HEK293 (cell line): ENCODE data around the gene ALOX5.

Source experiments
- BCL11B ChIP-seq: fragments of 450-650 bp; formaldehyde crosslinking; IDR thresholded peaks from 2 replicates; pipeline ENCODE4 v1.5.1; 2016; ENCODE audit warnings: low read depth, missing biosample characterization, missing genetic modification characterization
- GLIS2 ChIP-seq: fragments of 450-650 bp; formaldehyde crosslinking; IDR thresholded peaks from 2 replicates; pipeline ENCODE4 v1.5.1; 2016; ENCODE audit warnings: missing biosample characterization, missing genetic modification characterization
- HIC1 ChIP-seq: fragments of 450-650 bp; formaldehyde crosslinking; IDR thresholded peaks from 2 replicates; pipeline ENCODE4 v1.5.1; 2016; ENCODE audit warnings: missing biosample characterization, missing genetic modification characterization
- IKZF3 ChIP-seq: fragments of 450-650 bp; IDR thresholded peaks from 2 replicates; pipeline ENCODE4 v1.5.0; 2018; ENCODE audit warnings: missing biosample characterization, mild to moderate bottlenecking, missing genetic modification characterization, moderate library complexity
- KLF7 ChIP-seq: fragments of 450-650 bp; formaldehyde crosslinking; IDR thresholded peaks from 2 replicates; pipeline ENCODE4 v1.5.1; 2016; ENCODE audit warnings: missing biosample characterization, missing genetic modification characterization, borderline replicate concordance
- KLF9 ChIP-seq: fragments of 450-650 bp; formaldehyde crosslinking; IDR thresholded peaks from 2 replicates; pipeline ENCODE4 v1.5.1; 2016; ENCODE audit warnings: missing biosample characterization, missing genetic modification characterization, low read depth
- PRDM2 ChIP-seq: fragments of 450-650 bp; formaldehyde crosslinking; IDR thresholded peaks from 2 replicates; pipeline ENCODE4 v1.5.1; 2016; ENCODE audit warnings: missing biosample characterization, missing genetic modification characterization, borderline replicate concordance
- SP2 ChIP-seq: fragments of 450-650 bp; formaldehyde crosslinking; IDR thresholded peaks from 2 replicates; pipeline ENCODE4 v1.5.1; 2016; ENCODE audit warnings: missing biosample characterization, missing genetic modification characterization
- TCF7L2 ChIP-seq: IDR thresholded peaks from 2 replicates; pipeline ENCODE4 v1.6.1; 2011; ENCODE audit warnings: low read depth, mild to moderate bottlenecking, inconsistent platforms, low read length, moderate library complexity, borderline replicate concordance
- ZBTB17 ChIP-seq: fragments of 450-650 bp; formaldehyde crosslinking; IDR thresholded peaks from 2 replicates; pipeline ENCODE4 v1.5.1; 2016; ENCODE audit warnings: missing biosample characterization, missing genetic modification characterization
- ZBTB44 ChIP-seq: fragments of 450-650 bp; IDR thresholded peaks from 2 replicates; pipeline ENCODE4 v1.5.1; 2018; ENCODE audit warnings: missing biosample characterization, mild to moderate bottlenecking, missing genetic modification characterization
- ZBTB48 ChIP-seq: fragments of 450-650 bp; formaldehyde crosslinking; IDR thresholded peaks from 2 replicates; pipeline ENCODE4 v1.5.1; 2016; ENCODE audit warnings: missing biosample characterization, missing genetic modification characterization
- ZBTB7A ChIP-seq: fragments of 450-650 bp; formaldehyde crosslinking; IDR thresholded peaks from 2 replicates; pipeline ENCODE4 v1.5.1; 2016; ENCODE audit warnings: low read depth, missing biosample characterization, missing genetic modification characterization
- ZNF140 ChIP-seq: fragments of 450-650 bp; formaldehyde crosslinking; IDR thresholded peaks from 2 replicates; pipeline ENCODE4 v1.5.1; 2016; ENCODE audit warnings: missing biosample characterization, missing genetic modification characterization
- ZNF433 ChIP-seq: fragments of 450-650 bp; formaldehyde crosslinking; IDR thresholded peaks from 2 replicates; pipeline ENCODE4 v1.5.1; 2016; ENCODE audit warnings: missing biosample characterization, missing genetic modification characterization, low read depth
- ZNF529 ChIP-seq: fragments of 450-650 bp; formaldehyde crosslinking; IDR thresholded peaks from 2 replicates; pipeline ENCODE4 v1.5.1; 2017; ENCODE audit warnings: missing genetic modification characterization, missing biosample characterization; ENCODE audit not compliant: insufficient replicate concordance
- ZNF530 ChIP-seq: fragments of 450-650 bp; formaldehyde crosslinking; IDR thresholded peaks from 2 replicates; pipeline ENCODE4 v1.5.1; 2016; ENCODE audit warnings: low read depth, missing biosample characterization, missing genetic modification characterization
- ZNF626 ChIP-seq: fragments of 450-650 bp; sonication (Bioruptor Pico); formaldehyde crosslinking; IDR thresholded peaks from 2 replicates; pipeline ENCODE4 v1.5.1; 2018; ENCODE audit warnings: missing biosample characterization, missing genetic modification characterization, inconsistent platforms
- ZNF629 ChIP-seq: fragments of 450-650 bp; formaldehyde crosslinking; IDR thresholded peaks from 2 replicates; pipeline ENCODE4 v1.5.1; 2017; ENCODE audit warnings: missing biosample characterization, missing genetic modification characterization
- ZNF677 ChIP-seq: fragments of 450-650 bp; IDR thresholded peaks from 2 replicates; pipeline ENCODE4 v1.5.0; 2018; ENCODE audit warnings: missing biosample characterization, mild to moderate bottlenecking, missing genetic modification characterization, moderate library complexity
- ZNF707 ChIP-seq: fragments of 450-650 bp; formaldehyde crosslinking; IDR thresholded peaks from 2 replicates; pipeline ENCODE4 v1.5.1; 2016; ENCODE audit warnings: missing biosample characterization, missing genetic modification characterization
- ZNF785 ChIP-seq: fragments of 450-650 bp; formaldehyde crosslinking; IDR thresholded peaks from 2 replicates; pipeline ENCODE4 v1.5.1; 2016; ENCODE audit warnings: missing biosample characterization, missing genetic modification characterization
- ZNF843 ChIP-seq: fragments of 450-650 bp; formaldehyde crosslinking; IDR thresholded peaks from 2 replicates; pipeline ENCODE4 v1.5.1; 2016; ENCODE audit warnings: missing biosample characterization, missing genetic modification characterization
- ZSCAN23 ChIP-seq: fragments of 450-650 bp; formaldehyde crosslinking; IDR thresholded peaks from 2 replicates; pipeline ENCODE4 v1.5.1; 2016; ENCODE audit warnings: missing biosample characterization, missing genetic modification characterization
- ZSCAN4 ChIP-seq: fragments of 450-650 bp; formaldehyde crosslinking; IDR thresholded peaks from 2 replicates; pipeline ENCODE4 v1.5.1; 2017; ENCODE audit warnings: missing biosample characterization, missing genetic modification characterization
- TF ChIP-seq, protein P1 (sequence below): fragments of 450-650 bp; formaldehyde crosslinking; IDR thresholded peaks from 2 replicates; pipeline ENCODE4 v1.5.1; 2017; ENCODE audit warnings: missing biosample characterization, missing genetic modification characterization
- TF ChIP-seq, protein P2 (sequence below): fragments of 450-650 bp; formaldehyde crosslinking; optimal IDR thresholded peaks from 2 replicates; pipeline ENCODE3; 2016; ENCODE audit warnings: missing biosample characterization, mild to moderate bottlenecking, missing genetic modification characterization

The ALOX5 gene

GRCh38 chr10:45373003-45373575 lies 927 bp upstream of the ALOX5 start (continued):
- TF ChIP-seq, protein P1, sequence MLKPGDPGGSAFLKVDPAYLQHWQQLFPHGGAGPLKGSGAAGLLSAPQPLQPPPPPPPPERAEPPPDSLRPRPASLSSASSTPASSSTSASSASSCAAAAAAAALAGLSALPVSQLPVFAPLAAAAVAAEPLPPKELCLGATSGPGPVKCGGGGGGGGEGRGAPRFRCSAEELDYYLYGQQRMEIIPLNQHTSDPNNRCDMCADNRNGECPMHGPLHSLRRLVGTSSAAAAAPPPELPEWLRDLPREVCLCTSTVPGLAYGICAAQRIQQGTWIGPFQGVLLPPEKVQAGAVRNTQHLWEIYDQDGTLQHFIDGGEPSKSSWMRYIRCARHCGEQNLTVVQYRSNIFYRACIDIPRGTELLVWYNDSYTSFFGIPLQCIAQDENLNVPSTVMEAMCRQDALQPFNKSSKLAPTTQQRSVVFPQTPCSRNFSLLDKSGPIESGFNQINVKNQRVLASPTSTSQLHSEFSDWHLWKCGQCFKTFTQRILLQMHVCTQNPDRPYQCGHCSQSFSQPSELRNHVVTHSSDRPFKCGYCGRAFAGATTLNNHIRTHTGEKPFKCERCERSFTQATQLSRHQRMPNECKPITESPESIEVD: no peak
- TF ChIP-seq ZNF530 (tag by site-specific recombination) (no peak), ZBTB7A (no peak), ZNF626 (tag by site-specific recombination) (no peak), IKZF3 (tag by site-specific recombination) (no peak), ZNF433 (tag by site-specific recombination) (no peak), TCF7L2 (no peak), KLF7 (tag by site-specific recombination) (0 out of 2 replicates have a peak, but pooled peaks have one; percentile 28), ZSCAN23 (tag by site-specific recombination) (no peak), ZNF140 (tag by site-specific recombination) (no peak), ZNF629 (tag by site-specific recombination) (no peak), GLIS2 (tag by site-specific recombination) (peak; percentile 89), ZNF707 (tag by site-specific recombination) (no peak), ZBTB44 (tag by site-specific recombination) (no peak), KLF9 (tag by site-specific recombination) (peak; percentile 41; the same call in 1 of the 2 replicates), ZNF677 (tag by site-specific recombination) (no peak), BCL11B (no peak), HIC1 (tag by site-specific recombination) (0 out of 2 replicates have a peak, but pooled peaks have one; percentile 6), ZSCAN4 (no peak), PRDM2 (tag by site-specific recombination) (no peak), ZBTB17 (tag by site-specific recombination) (no peak), ZBTB48 (tag by site-specific recombination) (no peak), SP2 (tag by site-specific recombination) (peak; percentile 72), ZNF785 (tag by site-specific recombination) (no peak), ZNF843 (tag by site-specific recombination) (no peak), ZNF529 (tag by site-specific recombination) (no peak)
- TF ChIP-seq, protein P2, sequence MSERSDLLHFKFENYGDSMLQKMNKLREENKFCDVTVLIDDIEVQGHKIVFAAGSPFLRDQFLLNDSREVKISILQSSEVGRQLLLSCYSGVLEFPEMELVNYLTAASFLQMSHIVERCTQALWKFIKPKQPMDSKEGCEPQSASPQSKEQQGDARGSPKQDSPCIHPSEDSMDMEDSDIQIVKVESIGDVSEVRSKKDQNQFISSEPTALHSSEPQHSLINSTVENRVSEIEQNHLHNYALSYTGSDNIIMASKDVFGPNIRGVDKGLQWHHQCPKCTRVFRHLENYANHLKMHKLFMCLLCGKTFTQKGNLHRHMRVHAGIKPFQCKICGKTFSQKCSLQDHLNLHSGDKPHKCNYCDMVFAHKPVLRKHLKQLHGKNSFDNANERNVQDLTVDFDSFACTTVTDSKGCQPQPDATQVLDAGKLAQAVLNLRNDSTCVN (tag by site-specific recombination): peak; percentile 86
